Measurements from ENCODE around the gene USP5. TPM values are rescaled to one million over a fixed set of nuclear protein-coding genes. Genes with fewer than 3 reads are reported as not detected.

USP5 gene
- total and polyA plus RNA-seq, 5 experiments from 2014 or later = 55.3 to 78.9 (median 69.2) TPM

DNA sequence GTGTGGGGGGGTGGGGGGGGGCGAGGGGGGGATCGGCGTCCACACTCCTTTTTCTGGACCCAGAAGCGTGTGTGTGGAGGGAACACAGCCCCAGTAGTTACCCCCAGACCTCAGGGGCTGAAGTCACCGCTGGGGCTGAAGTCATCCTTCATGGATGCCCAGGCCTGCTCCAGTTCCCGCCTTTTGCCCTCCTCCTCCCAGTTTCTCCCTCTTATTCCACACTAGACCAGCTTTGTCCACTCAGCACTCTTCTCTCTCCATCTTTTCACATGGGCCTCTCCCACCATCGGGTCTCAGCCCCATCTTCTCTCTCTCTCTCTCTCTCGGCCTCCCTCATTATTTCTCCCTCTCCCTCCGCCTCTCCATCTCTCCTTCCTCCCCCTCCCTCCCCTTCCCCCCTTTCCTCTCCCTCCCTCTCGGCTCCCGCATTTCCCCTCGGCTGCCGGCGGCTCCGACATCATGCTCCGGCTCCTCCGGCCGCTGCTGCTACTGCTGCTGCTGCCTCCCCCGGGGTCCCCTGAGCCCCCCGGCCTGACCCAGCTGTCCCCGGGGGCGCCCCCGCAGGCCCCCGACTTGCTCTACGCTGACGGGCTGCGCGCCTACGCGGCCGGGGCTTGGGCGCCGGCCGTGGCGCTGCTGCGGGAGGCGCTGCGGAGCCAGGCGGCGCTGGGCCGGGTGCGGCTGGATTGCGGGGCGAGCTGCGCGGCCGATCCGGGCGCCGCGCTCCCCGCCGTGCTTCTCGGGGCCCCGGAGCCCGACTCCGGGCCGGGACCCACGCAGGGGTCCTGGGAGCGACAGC lies 23.8 kb upstream of the USP5 start, which contains the start of gene P3H3:
Gene P3H3 (plus strand): TSS at position 426 of the 799 bp plus-strand sequence. CDS start 34 bp downstream, at position 460.
- peak within 1 kb of the TSS; percentile 15 to 95 (median 80) for H3K27ac Mint-ChIP-seq
- peak in 2 of 10 donors; percentile 31 to 39 for DNase-seq
- POLR2A ChIA-PET = interaction anchor here (0.6 to 4.1 kb wide), 14 partner anchors 9 to 198 kb away, joined by 3 to 21 read pairs (median 5); partner anchors contain the start of genes CDCA3, COPS7A, MLF2 and SPSB2
- no peaks in the 10 kb centered on the region for H3K9me3 Mint-ChIP-seq
- peaks cover 0 to 4% (median 0%) of the 10 kb centered on the region in 3 donors for H3K36me3 Mint-ChIP-seq
- peak; percentile 60 to 64 for ATAC-seq
- peaks cover 15 to 31% (median 19%) of the 10 kb centered on the region in 4 donors for H3K4me1 Mint-ChIP-seq
- H3K27me3 Mint-ChIP-seq = peaks cover 14 to 53% (median 39%) of the 10 kb centered on the region in 5 donors
- H3K4me3 Mint-ChIP-seq = peak within 1 kb of the TSS; percentile 82 to 95 (median 89)

DNA sequence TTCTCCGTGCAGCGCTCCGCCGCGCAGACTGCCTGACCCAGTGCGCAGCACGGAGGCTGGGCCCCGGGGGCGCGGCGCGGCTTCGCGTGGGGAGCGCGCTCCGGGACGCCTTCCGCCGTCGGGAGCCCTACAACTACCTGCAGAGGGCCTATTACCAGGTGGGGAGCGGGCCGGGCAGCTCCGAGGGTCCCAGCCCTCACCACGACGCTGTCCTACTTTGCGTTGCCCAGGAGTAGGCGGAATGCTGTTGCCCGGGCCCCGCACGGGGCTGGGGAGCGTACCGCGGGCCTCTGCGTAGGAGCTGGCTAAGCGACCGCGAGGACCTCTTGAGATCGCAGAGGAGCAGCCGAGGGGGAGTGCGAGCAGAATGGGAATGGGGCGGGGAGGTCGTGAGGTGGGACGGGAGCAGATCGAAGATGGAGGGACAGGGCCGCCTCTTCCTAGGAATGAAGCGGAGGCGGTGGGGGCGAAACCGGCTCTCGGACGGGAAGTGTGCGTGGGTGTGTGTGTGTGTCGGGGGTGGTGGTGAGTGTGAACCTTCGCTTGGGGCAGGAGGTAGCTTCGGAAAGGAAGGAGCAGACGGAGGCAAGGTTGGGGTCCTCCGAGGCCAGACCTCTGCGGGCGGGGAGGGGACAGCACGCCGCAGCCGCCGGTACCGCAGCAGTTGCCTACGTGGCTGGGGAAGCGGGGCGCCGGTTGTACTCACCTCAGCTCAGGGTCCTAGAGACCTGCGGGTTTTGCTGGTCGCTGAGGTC lies 23.0 kb upstream of the USP5 start:
- Mint-ChIP-seq H3K9me3 (no peaks in the 10 kb centered on the region), H3K4me3 (peak overlapping the region; percentile 82 to 95 (median 89)), H3K4me1 (peaks cover 15 to 31% (median 19%) of the 10 kb centered on the region in 4 donors), H3K36me3 (peaks cover 0 to 4% (median 0%) of the 10 kb centered on the region in 3 donors), H3K27ac (peak overlapping the region; percentile 15 to 95 (median 80)), H3K27me3 (peaks cover 14 to 48% (median 38%) of the 10 kb centered on the region in 5 donors)
- POLR2A ChIA-PET = interaction anchor here (0.6 to 4.1 kb wide), 14 partner anchors 9 to 198 kb away, joined by 3 to 21 read pairs (median 4); partner anchors contain the start of genes CDCA3, COPS7A, MLF2 and SPSB2
- peak; percentile 78 for ATAC-seq
- peak in 7 of 10 donors; percentile 22 to 63 (median 46) for DNase-seq

DNA sequence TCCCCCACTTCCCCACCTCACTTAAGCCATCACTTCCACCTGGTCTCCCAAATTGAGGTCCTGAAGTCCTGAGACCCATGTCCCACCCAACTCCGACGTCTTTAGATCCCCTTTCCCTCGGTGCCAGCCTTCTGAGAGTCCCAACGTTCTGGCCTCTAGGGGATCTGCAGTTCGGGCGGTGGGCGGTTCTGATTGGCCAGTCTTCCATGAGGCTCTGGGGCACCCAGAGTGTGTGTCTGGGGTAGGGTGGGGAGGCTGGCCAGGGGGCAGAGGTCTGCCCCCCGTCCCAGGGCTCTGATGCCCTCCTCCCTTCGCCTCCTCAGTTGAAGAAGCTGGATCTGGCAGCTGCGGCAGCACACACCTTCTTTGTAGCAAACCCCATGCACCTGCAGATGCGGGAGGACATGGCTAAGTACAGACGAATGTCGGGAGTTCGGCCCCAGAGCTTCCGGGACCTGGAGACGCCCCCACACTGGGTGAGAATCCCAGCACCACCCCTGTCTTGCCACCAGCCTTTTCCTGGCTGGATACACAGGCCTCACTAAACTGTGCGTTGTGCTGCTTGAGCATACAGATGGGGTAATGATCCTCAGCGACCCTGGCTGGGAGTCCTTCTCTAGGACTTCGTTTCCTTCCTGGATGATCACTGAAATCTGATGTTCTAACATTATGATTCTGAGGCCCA lies 22.3 kb upstream of the USP5 start:
- peaks cover 15 to 31% (median 19%) of the 10 kb centered on the region in 4 donors for H3K4me1 Mint-ChIP-seq
- peak overlapping the region; percentile 82 to 95 (median 89) for H3K4me3 Mint-ChIP-seq
- ATAC-seq (peak in 1 of 2 donors; percentile 4), DNase-seq (no peak)
- H3K36me3 Mint-ChIP-seq = peaks cover 0 to 6% (median 0%) of the 10 kb centered on the region in 3 donors
- no peaks in the 10 kb centered on the region for H3K9me3 Mint-ChIP-seq
- H3K27ac Mint-ChIP-seq = peak overlapping the region in 6 of 10 donors; percentile 59 to 95 (median 84)
- H3K27me3 Mint-ChIP-seq = peaks cover 13 to 43% (median 33%) of the 10 kb centered on the region in 5 donors
- POLR2A ChIA-PET = interaction anchor here (1.2 to 4.1 kb wide), 8 partner anchors 8 to 105 kb away, joined by 3 to 21 read pairs (median 6); partner anchors contain the start of genes CDCA3, COPS7A, MLF2 and SPSB2

DNA sequence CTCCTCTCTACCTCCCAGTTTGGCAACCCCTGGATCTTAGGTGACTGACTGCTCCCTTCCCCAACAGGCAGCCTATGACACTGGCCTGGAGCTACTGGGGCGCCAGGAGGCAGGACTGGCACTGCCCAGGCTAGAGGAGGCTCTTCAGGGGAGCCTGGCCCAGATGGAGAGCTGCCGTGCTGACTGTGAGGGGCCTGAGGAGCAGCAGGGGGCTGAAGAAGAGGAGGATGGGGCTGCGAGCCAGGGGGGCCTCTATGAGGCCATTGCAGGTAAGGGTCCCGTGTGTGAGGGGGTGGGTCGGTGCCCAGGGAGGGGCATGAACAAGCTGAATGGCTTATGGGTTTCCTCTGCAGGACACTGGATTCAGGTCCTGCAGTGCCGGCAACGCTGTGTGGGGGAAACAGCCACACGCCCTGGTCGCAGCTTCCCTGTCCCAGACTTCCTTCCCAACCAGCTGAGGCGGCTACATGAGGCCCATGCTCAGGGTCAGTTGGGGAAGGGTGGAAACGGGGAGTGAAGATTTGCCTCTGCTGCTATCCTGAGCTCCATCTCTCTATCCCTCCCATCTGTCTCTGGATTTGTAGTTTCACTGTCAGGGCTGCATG lies 21.6 kb upstream of the USP5 start:
- no peaks in the 10 kb centered on the region for H3K9me3 Mint-ChIP-seq
- peak overlapping the region in 2 of 10 donors; percentile 63 to 86 for H3K27ac Mint-ChIP-seq
- DNase-seq = no peak
- peak overlapping the region in 9 of 10 donors; percentile 11 to 92 (median 82) for H3K4me3 Mint-ChIP-seq
- H3K27me3 Mint-ChIP-seq = peaks cover 6 to 35% (median 26%) of the 10 kb centered on the region in 5 donors
- H3K36me3 Mint-ChIP-seq = peaks cover 0 to 6% (median 0%) of the 10 kb centered on the region in 3 donors
- POLR2A ChIA-PET = interaction anchor here (1.2 to 4.1 kb wide), 3 partner anchors 12 to 42 kb away, joined by 3 to 21 read pairs (median 10); partner anchors contain the start of genes CDCA3, SPSB2 and USP5
- peaks cover 14 to 29% (median 16%) of the 10 kb centered on the region in 4 donors for H3K4me1 Mint-ChIP-seq
- no peak for ATAC-seq

DNA sequence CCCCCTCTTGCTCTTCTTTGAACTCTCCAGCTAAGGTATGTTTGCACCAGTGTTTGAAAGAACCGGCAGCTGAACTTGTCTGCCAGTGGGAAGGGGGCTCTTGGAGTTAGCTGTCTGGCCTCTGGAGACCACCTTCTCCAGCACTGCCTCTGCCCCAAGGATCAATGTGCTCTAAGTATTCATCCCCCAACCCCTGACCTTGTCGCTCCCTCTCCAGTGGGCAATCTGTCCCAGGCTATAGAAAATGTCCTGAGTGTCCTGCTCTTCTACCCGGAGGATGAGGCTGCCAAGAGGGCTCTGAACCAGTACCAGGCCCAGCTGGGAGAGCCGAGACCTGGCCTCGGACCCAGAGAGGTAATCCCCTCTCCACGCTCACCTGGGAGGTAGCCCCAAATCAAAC lies 21.0 kb upstream of the USP5 start:
- peak overlapping the region in 3 of 10 donors; percentile 45 to 86 (median 63) for H3K27ac Mint-ChIP-seq
- ATAC-seq (no peak), DNase-seq (no peak)
- peaks cover 0 to 6% (median 0%) of the 10 kb centered on the region in 3 donors for H3K36me3 Mint-ChIP-seq
- peaks cover 4 to 30% (median 22%) of the 10 kb centered on the region in 5 donors for H3K27me3 Mint-ChIP-seq
- no peaks in the 10 kb centered on the region for H3K9me3 Mint-ChIP-seq
- peaks cover 13 to 24% (median 17%) of the 10 kb centered on the region in 4 donors for H3K4me1 Mint-ChIP-seq
- H3K4me3 Mint-ChIP-seq = peak overlapping the region in 4 of 10 donors; percentile 15 to 86 (median 34)
- POLR2A ChIA-PET = interaction anchor here (4.1 kb wide), 1 partner anchor 22 kb away, joined by 21 read pairs; the partner anchor contains the start of genes CDCA3 and USP5

DNA sequence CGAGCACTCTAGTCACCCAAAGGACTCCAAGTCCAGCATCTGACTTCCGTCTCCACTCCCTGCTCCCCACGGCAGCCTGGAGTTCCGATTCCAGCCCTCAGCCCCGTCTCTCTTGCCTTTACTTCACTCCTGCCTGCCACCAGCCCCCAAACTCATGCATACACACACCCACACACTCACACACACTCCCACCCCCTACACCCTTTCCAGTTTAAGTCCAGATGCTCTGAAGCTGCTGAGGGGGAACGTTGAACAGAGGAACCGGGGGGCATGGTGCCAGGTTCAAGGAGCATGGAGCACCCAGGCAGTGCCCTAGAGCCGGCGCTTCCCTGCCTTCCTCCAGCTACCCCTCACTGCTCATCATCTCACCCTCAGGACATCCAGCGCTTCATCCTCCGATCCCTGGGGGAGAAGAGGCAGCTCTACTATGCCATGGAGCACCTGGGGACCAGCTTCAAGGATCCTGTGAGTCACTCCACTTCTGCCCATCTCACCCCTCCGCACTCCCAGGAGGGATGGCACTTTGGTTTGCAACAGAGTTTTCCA lies 20.4 kb upstream of the USP5 start:
- Mint-ChIP-seq H3K9me3 (no peaks in the 10 kb centered on the region), H3K4me3 (no peak overlapping the region), H3K4me1 (peaks cover 13 to 24% (median 18%) of the 10 kb centered on the region in 4 donors), H3K27me3 (peaks cover 4 to 25% (median 19%) of the 10 kb centered on the region in 5 donors), H3K27ac (peak overlapping the region in 2 of 10 donors; percentile 45 to 49), H3K36me3 (peaks cover 0 to 6% (median 0%) of the 10 kb centered on the region in 3 donors)
- ATAC-seq (no peak), DNase-seq (no peak)
- POLR2A ChIA-PET = interaction anchor here (1.1 kb wide), 1 partner anchor 98 kb away, joined by 3 read pairs; no protein-coding TSS in a partner anchor

DNA sequence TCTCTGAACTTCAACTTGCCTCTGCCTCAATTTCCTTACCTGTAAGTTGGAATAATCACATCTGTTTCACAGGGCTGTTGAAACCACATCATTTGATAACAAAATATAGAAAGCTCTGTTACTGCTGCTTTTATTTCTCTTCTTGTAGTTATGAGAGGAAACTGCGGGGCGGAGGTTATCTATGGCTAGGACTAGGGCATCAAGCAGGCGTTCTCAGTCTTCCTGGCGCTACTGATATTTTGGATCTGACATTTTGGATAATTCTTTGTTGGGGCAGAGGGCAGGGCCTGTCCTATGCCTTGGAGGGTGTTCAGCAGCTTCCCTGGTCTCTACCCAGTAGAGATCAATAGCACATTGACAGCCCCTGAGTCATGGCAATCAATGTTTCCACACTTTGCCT lies 19.8 kb upstream of the USP5 start:
- H3K9me3 Mint-ChIP-seq = no peaks in the 10 kb centered on the region
- peak overlapping the region in 1 of 10 donors; percentile 14 for H3K4me3 Mint-ChIP-seq
- H3K36me3 Mint-ChIP-seq = peaks cover 0 to 6% (median 0%) of the 10 kb centered on the region in 3 donors
- DNase-seq = no peak
- peaks cover 4 to 20% (median 14%) of the 10 kb centered on the region in 5 donors for H3K27me3 Mint-ChIP-seq
- peaks cover 13 to 22% (median 18%) of the 10 kb centered on the region in 4 donors for H3K4me1 Mint-ChIP-seq
- no peak overlapping the region for H3K27ac Mint-ChIP-seq
- ATAC-seq = no peak
- POLR2A ChIA-PET = interaction anchor here (1.1 kb wide), 1 partner anchor 98 kb away, joined by 3 read pairs; no protein-coding TSS in a partner anchor

DNA sequence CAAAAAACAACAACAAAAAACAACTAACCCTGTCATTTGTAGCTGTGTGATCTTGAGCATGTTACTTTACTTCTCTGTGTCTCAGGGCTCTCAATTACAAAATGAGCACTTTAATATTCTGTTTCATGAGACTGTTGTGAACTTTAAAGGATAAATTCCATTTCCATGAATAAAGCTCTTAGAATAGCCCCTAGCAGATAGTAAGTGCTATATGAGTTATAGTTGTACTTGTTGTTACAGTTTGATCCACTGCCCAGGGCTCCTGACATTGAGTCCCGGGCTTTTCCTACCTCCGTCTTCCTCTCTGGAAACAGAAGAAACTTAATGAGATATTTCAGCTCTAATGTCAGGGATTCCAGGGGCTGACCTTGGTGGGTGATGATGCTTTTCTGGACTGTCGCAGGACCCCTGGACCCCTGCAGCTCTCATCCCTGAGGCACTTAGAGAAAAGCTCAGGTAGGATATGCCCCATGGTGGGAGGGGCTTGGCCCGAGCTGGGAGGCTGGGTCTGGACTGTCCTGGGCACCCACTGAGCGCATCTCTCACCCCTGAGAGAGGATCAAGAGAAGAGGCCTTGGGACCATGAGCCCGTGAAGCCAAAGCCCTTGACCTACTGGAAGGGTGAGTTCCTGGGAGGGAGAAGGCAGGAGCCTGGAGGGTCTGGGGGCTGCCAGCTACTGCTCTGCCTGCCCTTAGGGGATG lies 18.6 kb upstream of the USP5 start:
- peaks cover 0 to 13% (median 4%) of the 10 kb centered on the region in 5 donors for H3K27me3 Mint-ChIP-seq
- peaks cover 9 to 12% (median 10%) of the 10 kb centered on the region in 4 donors for H3K4me1 Mint-ChIP-seq
- H3K4me3 Mint-ChIP-seq = no peak overlapping the region
- POLR2A ChIA-PET = interaction anchor here (0.6 kb wide), 2 partner anchors 52 to 139 kb away, joined by 3 to 6 read pairs; no protein-coding TSS in a partner anchor
- no peak overlapping the region for H3K27ac Mint-ChIP-seq
- no peak for DNase-seq
- ATAC-seq = no peak
- no peaks in the 10 kb centered on the region for H3K9me3 Mint-ChIP-seq
- peaks cover 0 to 6% (median 0%) of the 10 kb centered on the region in 3 donors for H3K36me3 Mint-ChIP-seq

DNA sequence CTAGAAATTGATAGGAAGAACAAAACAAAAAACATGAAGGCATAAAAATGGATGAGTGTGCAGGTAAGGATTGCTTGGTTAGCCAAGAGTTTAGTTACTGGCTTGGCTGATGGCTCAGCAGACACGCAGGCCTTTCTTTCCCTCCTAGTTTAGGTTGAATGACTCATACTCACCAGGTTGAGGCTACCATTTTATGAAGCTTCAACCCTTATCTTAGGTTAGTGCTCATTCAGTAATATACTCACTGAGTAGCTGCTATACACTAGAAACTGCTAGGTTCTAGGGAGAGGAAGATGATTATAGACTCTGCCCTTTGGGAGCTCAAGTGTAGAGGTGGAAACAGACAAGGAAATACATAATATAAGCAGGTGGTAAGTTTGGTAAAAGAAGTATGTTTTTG lies 17.7 kb upstream of the USP5 start:
- Mint-ChIP-seq H3K4me1 (peaks cover 4 to 8% (median 6%) of the 10 kb centered on the region in 4 donors), H3K27me3 (peaks cover 0 to 10% (median 0%) of the 10 kb centered on the region in 5 donors), H3K27ac (peak overlapping the region in 2 of 10 donors; percentile 12 to 41), H3K36me3 (peaks cover 0 to 6% (median 0%) of the 10 kb centered on the region in 3 donors), H3K4me3 (no peak overlapping the region), H3K9me3 (no peaks in the 10 kb centered on the region)
- POLR2A ChIA-PET = interaction anchor here (0.6 to 1.4 kb wide), 3 partner anchors 81 to 203 kb away, joined by 3 to 6 read pairs (median 4); partner anchors contain the start of gene MLF2
- no peak for ATAC-seq
- DNase-seq = no peak

DNA sequence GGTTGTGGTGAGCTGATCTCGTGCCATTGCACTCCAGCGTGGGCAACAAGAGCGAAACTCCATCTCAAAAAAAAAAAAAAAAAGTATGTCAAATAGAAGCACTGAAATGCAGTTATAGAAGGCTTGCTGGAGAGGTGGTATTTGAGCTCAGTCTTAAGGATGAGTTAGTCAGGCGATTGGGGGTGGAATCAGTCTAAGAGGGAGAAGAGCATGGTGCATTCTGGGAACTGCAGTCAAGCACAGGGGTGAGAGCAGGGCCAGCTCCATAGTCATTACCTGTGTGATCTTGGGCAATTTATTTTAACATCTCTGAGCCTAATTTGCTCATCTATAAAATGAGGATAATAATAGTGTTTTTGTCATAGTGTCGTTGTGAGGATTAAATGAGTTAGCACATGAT lies 17.1 kb upstream of the USP5 start:
- POLR2A ChIA-PET = interaction anchor here (0.6 to 1.4 kb wide), 3 partner anchors 81 to 203 kb away, joined by 3 to 6 read pairs (median 4); partner anchors contain the start of gene MLF2
- Mint-ChIP-seq H3K4me3 (no peak overlapping the region), H3K4me1 (peaks cover 0 to 7% (median 4%) of the 10 kb centered on the region in 4 donors), H3K36me3 (peaks cover 0 to 6% (median 0%) of the 10 kb centered on the region in 3 donors), H3K27me3 (peaks cover 0 to 9% (median 0%) of the 10 kb centered on the region in 5 donors), H3K27ac (peak overlapping the region in 1 of 10 donors; percentile 41), H3K9me3 (no peaks in the 10 kb centered on the region)
- no peak for ATAC-seq
- no peak for DNase-seq
